Body of pancreas (tissue), 4 donors: Measurements from ENCODE around the gene BCKDHB. TPM values are rescaled to one million over a fixed set of nuclear protein-coding genes. Genes with fewer than 3 reads are reported as not detected.

Experiments used
- ATAC-seq: fragments of 150-250 bp; one replicate; pipeline ENCODE4 v1.9.1; 2016
- DNase-seq, 4 donors: peaks; one replicate each; pipeline ENCODE4 v3.0.0-alpha.2; 2019
- H3K27ac ChIP-seq, 4 donors: fragments of 200-600 bp; sonication (generic); 1 replicate in 3 of 4; 2 replicates in 1 of 4; pipeline versions ENCODE4 v1.5.1 to v1.6.1; 2016 to 2019; ENCODE audit warnings: mild to moderate bottlenecking in 1 of 4, mixed read lengths in 1 of 4, moderate library complexity in 1 of 4
- H3K27me3 ChIP-seq, 2 donors: fragments of 200-600 bp; sonication (generic); one replicate each; pipeline ENCODE4 v1.6.0; 2016; ENCODE audit warnings: mild to moderate bottlenecking in 1 of 2
- H3K36me3 ChIP-seq, 2 donors: fragments of 200-600 bp; sonication (generic); replicated peaks in 1 of 2; 2 replicates each; pipeline ENCODE4 v1.5.1; 2016; ENCODE audit warnings: low read depth in 2 of 2; ENCODE audit not compliant: insufficient read depth in 1 of 2
- H3K4me1 ChIP-seq: fragments of 200-600 bp; sonication (generic); one replicate; pipeline ENCODE4 v1.6.0; 2016
- H3K4me3 ChIP-seq, 2 donors: fragments of 200-600 bp; sonication (generic); 1 replicate in 1 of 2; 2 replicates in 1 of 2; pipeline ENCODE4 v1.5.1; 2016 to 2019
- H3K9me3 ChIP-seq, 3 donors: fragments of 200-600 bp; sonication (generic); 1 replicate in 2 of 3; 2 replicates in 1 of 3; pipeline ENCODE4 v1.5.1; 2016
- POLR2A ChIP-seq, 3 donors: fragments of 450-650 bp; IDR thresholded peaks; one replicate each; pipeline ENCODE4 v1.6.1; 2016; ENCODE audit warnings: antibody characterized with exemption in 3 of 3, mild to moderate bottlenecking in 2 of 3
- WGBS, 2 donors: methylation state at CpG; one replicate each; pipeline ENCODE4 v1.1.5; 2017; 5-methylcytosine and 5-hydroxymethylcytosine counted together
- intact Hi-C: fragments of 100-400 bp; cut with DNase I; formaldehyde crosslinking; loops from one replicate; pipeline ENCODE4 v1.15.1; 2023
- total RNA-seq, 2 donors: library from RNA; depleted of rRNA; stranded (reverse); fragments of >200 nt; gene quantifications; one replicate each; pipeline ENCODE4 v1.1.0, GENCODE V29; 2016
- TF ChIP-seq, protein P1 (sequence below), 7 experiments: fragments of 450-650 bp in 4 of 7; fragments of 200-600 bp in 3 of 7; sonication (generic) in 3 of 7; IDR thresholded peaks; one replicate each; pipeline ENCODE4 v1.5.1; 2016 to 2019; ENCODE audit warnings: antibody characterized with exemption in 7 of 7

The BCKDHB gene
- total RNA-seq, 2 donors from 2014 or later: 11.5 to 14.8 TPM

DNA sequence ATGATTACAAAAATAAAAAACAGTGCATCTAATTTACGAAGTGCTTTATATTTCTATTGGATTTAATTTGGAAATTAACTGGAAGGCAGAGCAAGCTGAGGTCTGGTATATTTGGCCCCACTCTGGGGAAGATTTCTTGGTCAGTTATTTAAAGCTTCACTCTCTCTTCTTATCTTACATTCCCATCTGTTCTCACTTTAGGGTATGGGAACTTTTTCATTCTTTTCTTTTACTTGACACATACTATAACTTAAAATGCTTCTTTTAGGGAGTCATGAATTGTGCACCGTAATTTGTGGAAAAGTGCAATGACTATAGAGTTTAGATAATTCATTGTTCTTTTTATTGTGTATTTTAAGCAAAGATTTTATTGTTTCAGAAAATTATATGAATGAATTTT is 170.4 kb downstream of the BCKDHB start:
- 91 to 94% methylated on average over 2 of the region's 2 CpGs for WGBS, 2 donors
- H3K4me3 ChIP-seq: no peak overlapping the region
- H3K27me3 ChIP-seq: no peaks in the 10 kb centered on the region
- ATAC-seq: no peak
- no peak for DNase-seq
- H3K9me3 ChIP-seq: no peaks in the 10 kb centered on the region
- intact Hi-C loops: no loop called here
- H3K4me1 ChIP-seq: no peaks in the 10 kb centered on the region
- no peaks in the 10 kb centered on the region for H3K36me3 ChIP-seq
- no peak overlapping the region for H3K27ac ChIP-seq
- no peak for TF ChIP-seq POLR2A (IDR thresholded peaks at IDR 0.05)
- TF ChIP-seq, protein P1, sequence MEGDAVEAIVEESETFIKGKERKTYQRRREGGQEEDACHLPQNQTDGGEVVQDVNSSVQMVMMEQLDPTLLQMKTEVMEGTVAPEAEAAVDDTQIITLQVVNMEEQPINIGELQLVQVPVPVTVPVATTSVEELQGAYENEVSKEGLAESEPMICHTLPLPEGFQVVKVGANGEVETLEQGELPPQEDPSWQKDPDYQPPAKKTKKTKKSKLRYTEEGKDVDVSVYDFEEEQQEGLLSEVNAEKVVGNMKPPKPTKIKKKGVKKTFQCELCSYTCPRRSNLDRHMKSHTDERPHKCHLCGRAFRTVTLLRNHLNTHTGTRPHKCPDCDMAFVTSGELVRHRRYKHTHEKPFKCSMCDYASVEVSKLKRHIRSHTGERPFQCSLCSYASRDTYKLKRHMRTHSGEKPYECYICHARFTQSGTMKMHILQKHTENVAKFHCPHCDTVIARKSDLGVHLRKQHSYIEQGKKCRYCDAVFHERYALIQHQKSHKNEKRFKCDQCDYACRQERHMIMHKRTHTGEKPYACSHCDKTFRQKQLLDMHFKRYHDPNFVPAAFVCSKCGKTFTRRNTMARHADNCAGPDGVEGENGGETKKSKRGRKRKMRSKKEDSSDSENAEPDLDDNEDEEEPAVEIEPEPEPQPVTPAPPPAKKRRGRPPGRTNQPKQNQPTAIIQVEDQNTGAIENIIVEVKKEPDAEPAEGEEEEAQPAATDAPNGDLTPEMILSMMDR (IDR thresholded peaks at IDR 0.05): no peak

DNA sequence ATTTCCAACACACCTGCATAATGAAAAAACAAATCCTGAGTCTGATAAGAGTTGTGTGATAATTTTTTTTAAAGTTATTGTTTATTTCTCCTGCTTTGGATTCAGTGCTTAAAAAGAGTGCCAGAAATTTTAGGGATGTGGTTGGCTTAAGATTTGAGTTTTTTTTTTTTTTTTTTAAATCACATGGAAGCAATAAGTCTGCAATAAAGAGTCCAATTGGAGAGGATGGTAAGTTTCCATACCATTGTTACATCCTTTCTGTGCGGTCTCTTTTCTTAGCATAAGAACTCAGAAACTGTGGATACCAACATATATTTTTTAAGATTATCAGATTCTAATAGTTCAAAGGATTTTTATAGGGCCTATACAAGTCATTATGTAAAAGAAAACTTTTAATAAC is 171.0 kb downstream of the BCKDHB start:
- no peaks in the 10 kb centered on the region for H3K36me3 ChIP-seq
- intact Hi-C loops: no loop called here
- H3K27me3 ChIP-seq: no peaks in the 10 kb centered on the region
- WGBS, 2 donors: 96 to 97% methylated on average over 1 of the region's 1 CpG
- DNase-seq: no peak
- no peak overlapping the region for H3K4me3 ChIP-seq
- H3K4me1 ChIP-seq: no peaks in the 10 kb centered on the region
- TF ChIP-seq, protein P1 (IDR thresholded peaks at IDR 0.05): no peak
- no peak for TF ChIP-seq POLR2A (IDR thresholded peaks at IDR 0.05)
- H3K27ac ChIP-seq: no peak overlapping the region
- no peak for ATAC-seq
- H3K9me3 ChIP-seq: no peaks in the 10 kb centered on the region

DNA sequence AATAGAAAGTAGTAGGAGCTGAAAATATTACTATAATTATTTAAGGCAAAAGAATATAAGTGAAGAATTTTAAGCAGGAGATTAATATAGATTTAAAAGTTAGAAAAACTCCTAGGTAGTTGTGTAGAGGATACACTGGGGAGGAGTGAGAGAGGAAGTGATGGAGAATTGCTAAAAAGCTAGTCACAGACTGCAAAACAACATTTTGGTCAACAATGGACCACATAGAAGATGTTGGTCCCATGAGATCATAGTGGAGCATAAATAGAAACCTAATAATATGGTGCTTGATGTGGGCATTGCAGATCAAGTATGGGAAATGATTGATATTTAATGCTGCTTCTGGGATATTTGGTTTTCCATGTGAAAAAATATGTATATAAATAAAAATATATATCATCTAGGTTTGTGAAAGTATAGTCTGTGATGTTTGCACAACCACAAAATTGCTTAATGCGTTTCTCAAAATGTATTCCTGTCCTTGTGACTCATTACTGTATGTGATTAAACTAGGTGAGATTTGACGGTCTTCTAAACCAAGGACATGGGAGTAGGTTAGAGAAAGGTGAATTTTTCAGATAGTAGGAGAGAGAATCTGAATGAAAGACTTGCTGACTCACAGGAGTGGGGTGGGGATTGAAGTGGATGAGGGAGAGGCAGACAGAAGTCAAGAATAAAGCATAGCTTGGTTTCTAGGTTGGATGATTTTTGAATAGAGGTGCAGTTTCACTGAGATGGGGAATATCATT is 174.0 kb downstream of the BCKDHB start:
- intact Hi-C loops: no loop called here
- H3K4me3 ChIP-seq: no peak overlapping the region
- WGBS, 2 donors: 76 to 80% methylated on average over 2 of the region's 2 CpGs

DNA sequence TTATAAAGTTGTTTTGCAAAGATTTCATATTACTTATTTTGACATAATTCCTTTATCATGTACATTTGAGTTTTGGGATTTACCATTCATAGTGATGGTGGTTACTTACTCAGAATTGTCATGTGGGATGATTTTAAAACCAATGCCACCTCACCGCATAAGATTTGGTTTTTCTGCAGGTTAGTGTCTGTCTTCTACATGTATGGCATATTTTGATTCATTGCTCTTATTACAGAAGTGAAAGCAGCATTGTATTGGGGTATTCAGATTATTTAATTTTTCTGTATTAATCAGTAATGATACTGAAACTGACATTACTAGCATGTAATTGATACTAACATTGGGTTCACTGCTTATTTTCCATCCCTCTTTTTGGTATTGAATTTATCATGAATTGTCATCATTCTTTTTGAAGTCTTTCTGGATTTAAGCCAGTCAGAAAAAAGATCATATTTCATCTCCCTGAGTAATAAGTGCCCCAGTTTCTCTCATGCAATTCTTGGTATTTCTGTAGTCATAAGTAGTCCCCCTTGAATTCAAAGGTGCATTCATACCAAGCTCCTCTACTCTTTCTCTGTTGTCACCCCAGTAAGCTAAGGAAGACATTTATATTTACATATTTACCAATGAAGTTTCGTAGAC is 176.6 kb downstream of the BCKDHB start:
- TF ChIP-seq, protein P1 (IDR thresholded peaks at IDR 0.05): no peak
- no peak for TF ChIP-seq POLR2A (IDR thresholded peaks at IDR 0.05)
- Histone ChIP-seq H3K36me3 (no peaks in the 10 kb centered on the region), H3K9me3 (no peaks in the 10 kb centered on the region), H3K4me1 (no peaks in the 10 kb centered on the region), H3K27ac (no peak overlapping the region), H3K4me3 (no peak overlapping the region), H3K27me3 (no peaks in the 10 kb centered on the region)
- ATAC-seq (no peak), DNase-seq (no peak)
- intact Hi-C loops: no loop called here
- 91 to 98% methylated on average over 2 of the region's 2 CpGs for WGBS, 2 donors

More for the DNA sequence above, 174.0 kb downstream of the BCKDHB start:
- no peak for TF ChIP-seq POLR2A (IDR thresholded peaks at IDR 0.05)
- TF ChIP-seq, protein P1 (IDR thresholded peaks at IDR 0.05): no peak
- Histone ChIP-seq H3K9me3 (no peaks in the 10 kb centered on the region), H3K27me3 (no peaks in the 10 kb centered on the region), H3K36me3 (no peaks in the 10 kb centered on the region), H3K4me1 (no peaks in the 10 kb centered on the region), H3K27ac (no peak overlapping the region)
- ATAC-seq: no peak
- DNase-seq: no peak
